NCI-H1930 (cell line): ENCODE results near the gene NUDT8.
"Not testable (repeated sequence)": the region's sequence is repeated elsewhere in the genome, so short reads cannot be mapped to it uniquely, and the experiment has no call there.

Experiments used
- DNase-seq, 2 experiments: peaks; one replicate each; lab custom pipeline; 2025; lab: John Stamatoyannopoulos, UW

The NUDT8 gene

DNA sequence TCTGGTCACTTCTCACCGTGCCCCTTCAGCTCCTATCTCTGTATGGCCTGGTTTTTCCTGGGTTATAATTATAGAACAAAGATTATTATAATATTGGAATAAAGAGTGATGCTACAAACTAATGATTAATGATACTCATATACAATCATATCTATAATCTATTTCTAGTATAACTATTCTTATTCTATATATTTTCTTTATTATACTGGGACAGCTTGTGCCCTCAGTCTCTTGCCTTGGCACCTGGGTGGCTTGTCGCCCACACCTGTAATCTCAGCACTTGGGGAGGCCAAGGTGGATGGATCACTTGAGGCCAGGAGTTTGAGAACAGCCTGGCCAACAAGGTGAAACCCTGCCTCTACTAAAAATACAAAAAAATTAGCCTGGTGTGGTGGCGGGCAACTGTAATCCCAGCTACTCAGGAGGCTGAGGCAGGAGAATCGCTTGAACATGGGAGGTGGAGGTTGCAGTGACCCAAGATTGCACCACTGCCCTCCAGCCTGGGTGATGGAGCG lies 30.0 kb upstream of the NUDT8 start:
- DNase-seq: not testable (repeated sequence)

DNA sequence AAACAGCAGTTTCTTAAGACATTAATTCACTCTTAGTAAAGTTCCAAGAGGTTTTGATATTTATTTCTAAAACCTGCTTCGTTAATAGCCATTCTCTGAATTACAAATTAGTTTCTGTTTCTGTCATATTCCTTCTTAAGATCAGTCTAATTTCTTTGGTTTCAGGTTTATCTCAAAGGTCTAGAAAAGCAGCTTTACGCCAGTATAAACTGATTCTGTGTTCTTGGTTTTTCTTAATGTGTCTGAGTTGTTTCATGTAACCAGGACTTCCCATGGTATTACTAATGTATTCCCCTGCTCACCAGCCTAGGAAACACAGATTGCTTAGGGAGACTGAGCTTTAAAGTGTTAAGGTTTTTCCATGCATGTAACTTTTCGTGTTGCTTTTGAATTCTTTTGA lies 27.6 kb upstream of the NUDT8 start:
- no peak for DNase-seq

DNA sequence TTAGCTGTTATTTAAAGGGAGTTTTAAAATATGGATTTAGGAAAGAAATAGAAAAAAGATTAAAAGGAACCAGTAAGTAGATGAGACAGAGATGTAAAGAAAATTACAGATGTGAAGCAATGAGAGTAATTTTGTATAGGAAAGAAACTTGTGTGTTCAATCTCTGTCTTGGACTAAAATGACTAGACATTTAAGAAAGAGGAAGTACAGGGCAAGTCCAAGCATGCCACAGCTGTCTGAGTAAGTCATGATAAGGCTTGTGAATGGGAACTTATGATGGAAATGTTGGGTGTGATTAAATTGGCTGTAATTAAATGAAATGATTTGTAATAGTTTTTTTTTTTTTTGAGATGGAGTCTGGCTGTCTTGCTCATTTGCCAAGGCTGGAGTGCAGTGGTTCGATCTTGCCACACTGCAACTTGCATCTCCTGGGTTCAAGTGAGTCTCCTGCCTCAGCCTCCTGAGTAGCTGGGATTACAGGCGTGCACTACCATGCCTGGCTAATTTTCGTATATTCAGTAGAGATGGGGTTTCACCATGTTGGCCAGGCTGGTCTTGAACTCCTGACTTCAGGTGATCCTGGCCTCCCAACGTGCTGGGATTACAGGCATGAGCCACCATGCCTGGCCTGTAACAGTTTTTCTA lies 26.7 kb upstream of the NUDT8 start:
- DNase-seq: no peak

- no peak for DNase-seq
Measured at GRCh38 chr11:67654225-67654624, 24.5 kb upstream of the NUDT8 start.

- no peak for DNase-seq
Measured at GRCh38 chr11:67652965-67653845, 23.5 kb upstream of the NUDT8 start.

GRCh38 chr11:67651976-67652781 lies 22.4 kb upstream of the NUDT8 start:
- no peak for DNase-seq

DNA sequence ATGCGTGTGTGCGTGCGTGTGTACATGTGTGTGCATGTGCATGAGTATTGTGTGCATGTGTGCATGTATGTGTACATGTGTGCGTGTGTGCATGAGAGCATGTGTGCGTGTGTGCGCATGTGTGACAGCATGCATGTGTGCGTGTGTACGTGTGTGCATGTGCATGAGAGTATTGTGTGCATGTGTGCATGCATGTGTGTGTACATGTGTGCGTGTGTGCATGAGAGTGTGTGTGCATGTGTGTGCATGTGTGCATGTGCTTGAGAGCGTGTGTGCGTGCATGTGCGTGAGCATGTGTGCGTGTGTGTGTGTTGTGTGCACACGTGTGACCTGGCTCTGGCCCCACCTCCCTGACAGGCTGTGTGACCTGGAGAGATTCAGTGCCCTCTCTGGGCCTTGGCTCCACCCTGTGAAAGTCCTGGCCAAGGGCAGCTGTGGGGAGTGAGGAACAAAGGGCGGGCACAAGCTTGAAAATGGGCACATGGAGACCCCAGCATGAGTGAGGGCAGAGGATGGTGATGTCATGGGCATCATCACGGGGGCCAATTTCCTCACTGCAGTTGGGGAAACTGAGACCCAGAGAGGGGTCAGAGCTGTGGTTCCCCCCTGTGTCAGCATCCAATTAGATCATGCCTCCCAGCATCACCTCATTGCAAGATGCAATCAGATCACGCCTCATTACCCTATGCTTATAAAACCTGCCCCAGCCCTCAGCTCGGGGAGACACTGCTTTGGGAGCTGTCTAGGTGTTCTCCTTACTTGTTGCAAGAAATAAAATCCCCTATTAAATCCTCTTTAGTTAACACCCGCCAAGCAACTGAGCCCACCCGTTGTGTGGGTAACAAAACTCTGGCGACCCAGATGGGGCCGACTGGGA lies 20.1 kb upstream of the NUDT8 start:
- no peak for DNase-seq

DNA sequence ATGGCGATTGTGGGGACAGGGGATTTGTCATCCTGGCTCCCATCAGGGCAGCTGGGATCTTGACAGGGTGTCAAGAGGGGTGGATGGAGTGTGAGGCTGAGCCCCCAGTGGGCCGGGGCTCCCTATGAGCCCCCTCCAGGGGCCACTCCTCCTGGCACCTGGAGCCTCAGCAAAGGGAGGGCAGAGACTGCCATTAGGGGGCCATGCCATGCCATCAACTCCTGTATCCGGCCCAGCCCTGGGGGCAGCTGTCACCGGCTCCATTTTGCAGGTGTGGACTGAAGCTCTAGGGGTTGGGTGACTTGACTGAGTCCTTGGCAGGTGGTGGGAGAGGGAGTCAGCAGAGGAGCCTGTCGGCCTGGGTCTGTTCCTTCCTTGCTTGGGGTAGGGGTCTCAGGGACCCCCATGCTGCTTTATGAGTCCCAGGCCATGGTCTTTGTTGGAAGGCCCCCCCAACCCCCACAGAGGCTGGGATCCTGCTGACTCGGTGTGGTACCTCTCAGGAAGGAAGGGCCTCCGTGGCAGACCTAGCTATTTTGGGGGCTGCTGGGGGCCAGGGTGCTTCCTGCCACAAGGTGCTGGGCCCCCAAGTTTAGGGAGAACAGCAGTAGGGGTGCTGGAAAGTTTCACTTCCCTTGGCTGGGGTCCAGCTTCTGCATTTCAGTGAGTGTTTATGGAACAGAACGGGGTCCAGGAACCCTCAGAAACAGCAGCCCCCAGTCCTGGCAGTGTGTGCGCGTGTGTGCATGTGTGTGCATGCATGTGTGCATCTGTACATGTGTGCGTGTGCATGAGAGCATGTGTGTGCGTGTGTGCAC lies 19.3 kb upstream of the NUDT8 start:
- DNase-seq: no peak

- peak in 1 of 2 experiments; percentile 22 for DNase-seq
Measured at GRCh38 chr11:67648140-67648795, 18.5 kb upstream of the NUDT8 start.

DNA sequence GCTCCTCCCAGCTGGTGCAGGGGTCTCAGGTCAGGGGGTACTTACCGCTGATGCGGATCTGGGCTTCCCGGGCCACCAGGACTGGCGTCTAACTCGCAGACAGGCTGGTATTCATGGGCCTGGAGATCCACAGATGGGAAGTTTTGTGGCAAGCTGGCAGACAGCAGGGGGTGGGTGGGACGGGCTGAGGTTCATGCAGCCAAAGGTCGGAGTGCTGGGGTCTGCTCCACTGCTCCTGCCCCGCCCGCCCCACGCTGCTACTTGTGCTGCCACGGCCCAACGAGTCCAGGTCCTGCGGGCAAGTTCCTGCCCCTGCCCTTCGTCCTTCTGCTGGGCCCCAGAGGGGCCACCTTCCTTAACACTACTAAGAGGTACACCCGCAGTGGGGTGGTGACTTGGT lies 17.7 kb upstream of the NUDT8 start:
- no peak for DNase-seq

DNA sequence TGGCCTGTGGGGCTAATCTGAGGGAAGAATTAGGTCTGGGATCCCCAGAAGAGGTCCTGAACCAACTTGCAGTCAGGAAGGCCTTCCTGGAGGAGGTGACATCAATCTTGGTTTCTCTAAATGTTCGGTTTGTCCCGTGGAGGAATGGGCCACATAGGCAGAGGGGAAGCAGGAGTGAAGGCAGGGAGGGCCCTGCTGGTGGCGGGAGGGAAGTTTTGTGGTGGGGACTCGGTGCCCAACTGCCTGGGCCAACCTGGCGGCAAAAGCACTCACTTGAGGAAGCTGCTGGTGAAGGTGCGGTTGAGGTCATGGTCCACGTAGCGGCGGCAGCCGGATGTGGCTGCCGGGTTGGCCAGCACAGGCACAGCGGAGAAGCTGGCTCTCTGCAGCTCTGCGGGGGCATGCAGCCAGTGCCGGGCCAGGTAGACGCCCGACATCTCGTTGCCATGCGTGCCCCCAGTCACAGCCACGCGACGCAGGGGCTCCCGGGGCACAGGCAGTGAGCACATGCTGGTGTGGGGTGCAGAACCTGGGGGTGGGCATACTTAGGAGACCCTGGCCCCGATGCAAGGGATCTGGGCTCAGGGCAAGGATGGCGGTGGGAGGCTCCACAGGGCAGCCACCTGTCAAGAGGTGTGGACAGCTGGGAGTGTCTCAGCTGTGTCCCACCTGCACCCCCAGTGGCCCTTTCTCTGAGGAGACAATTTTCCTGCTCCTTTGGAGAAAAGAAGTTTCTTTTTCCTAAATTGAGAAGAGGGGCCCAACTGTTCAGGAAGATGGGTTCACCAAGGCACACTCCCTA lies 17.0 kb upstream of the NUDT8 start:
- no peak for DNase-seq

GRCh38 chr11:67645521-67646461 lies 16.1 kb upstream of the NUDT8 start:
- DNase-seq: no peak

GRCh38 chr11:67644472-67645418 lies 15.0 kb upstream of the NUDT8 start:
- DNase-seq: no peak

GRCh38 chr11:67644042-67644441 lies 14.3 kb upstream of the NUDT8 start:
- peak in 1 of 2 experiments; percentile 22 for DNase-seq

GRCh38 chr11:67642173-67643120 lies 12.7 kb upstream of the NUDT8 start:
- no peak for DNase-seq
